NT2/D1 (cell line): ENCODE measurements around the gene TENM4.

Source experiments
- DNase-seq: peaks from one replicate; pipeline ENCODE4 v3.0.0-alpha.2; 2011; ENCODE audit warnings: low read depth, low spot score
- H3K27me3 ChIP-seq: 2 replicates; pipeline ENCODE4 v1.6.0; 2011; ENCODE audit warnings: mild to moderate bottlenecking; ENCODE audit not compliant: insufficient read length, insufficient read depth
- H3K36me3 ChIP-seq: 2 replicates; pipeline ENCODE4 v1.6.1; 2011; ENCODE audit warnings: mild to moderate bottlenecking, low read length, mixed read lengths; ENCODE audit not compliant: insufficient read depth, insufficient read length
- H3K4me1 ChIP-seq: 2 replicates; pipeline ENCODE4 v1.5.1; 2011; ENCODE audit not compliant: insufficient read depth, insufficient read length
- H3K4me3 ChIP-seq: 2 replicates; pipeline ENCODE4 v1.5.1; 2011; ENCODE audit warnings: low read depth; ENCODE audit not compliant: insufficient read length
- H3K9ac ChIP-seq: 2 replicates; pipeline ENCODE4 v1.6.0; 2011; ENCODE audit warnings: low read depth; ENCODE audit not compliant: insufficient read length
- H3K9me3 ChIP-seq: 2 replicates; pipeline ENCODE4 v1.5.1; 2011; ENCODE audit warnings: mild to moderate bottlenecking, low read length; ENCODE audit not compliant: insufficient read depth
- SUZ12 ChIP-seq: IDR thresholded peaks from 2 replicates; pipeline ENCODE4 v1.6.1; 2011; ENCODE audit not compliant: insufficient read length, insufficient read depth; ENCODE audit errors: extremely low read depth
- YY1 ChIP-seq: IDR thresholded peaks from 2 replicates; pipeline ENCODE4 v1.6.1; 2011; ENCODE audit not compliant: insufficient read length, insufficient read depth
- ZNF274 ChIP-seq: IDR thresholded peaks from 2 replicates; pipeline ENCODE4 v1.6.1; 2011; ENCODE audit warnings: mild to moderate bottlenecking, low read depth, low read length

TENM4 gene

GRCh38 chr11:78800756-78801155 is 640.1 kb downstream of the TENM4 start:
- no peak overlapping the region for H3K9ac ChIP-seq
- no peak overlapping the region for H3K4me3 ChIP-seq
- TF ChIP-seq SUZ12 (no peak), ZNF274 (no peak), YY1 (no peak)
- no peaks in the 10 kb centered on the region for H3K27me3 ChIP-seq
- no peaks in the 10 kb centered on the region for H3K9me3 ChIP-seq
- DNase-seq, result no peak
- no peaks in the 10 kb centered on the region for H3K36me3 ChIP-seq
- H3K4me1 ChIP-seq, result peaks cover 14% of the 10 kb centered on the region

DNA sequence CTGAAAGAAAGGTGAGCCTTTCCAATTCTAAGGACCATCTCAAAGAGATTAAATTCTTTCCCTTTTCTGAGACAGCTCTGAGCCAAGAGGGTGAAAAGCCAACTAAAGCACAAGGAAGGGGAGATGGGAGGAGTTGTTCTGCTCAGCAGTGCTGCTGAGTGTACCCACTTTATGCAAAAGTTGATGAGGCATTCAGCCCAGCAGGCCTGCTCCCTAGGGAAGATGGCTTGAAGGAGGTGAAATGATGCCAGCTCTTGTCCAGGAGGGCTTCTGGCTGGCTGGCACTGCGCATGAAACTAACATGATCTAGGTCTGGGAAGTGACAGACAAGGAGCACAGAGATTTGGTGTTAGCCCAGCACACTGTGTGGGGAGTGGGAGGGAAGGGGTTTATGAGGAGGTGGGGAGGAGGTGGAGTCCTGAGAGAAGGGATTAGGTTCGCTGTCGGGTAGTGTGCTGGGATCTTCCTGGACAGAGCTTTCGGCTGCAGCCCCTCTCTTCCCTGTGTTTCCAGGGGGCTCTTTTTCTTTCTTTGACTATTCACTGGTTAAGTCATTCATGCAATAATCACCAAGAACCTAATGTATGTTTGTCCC is 640.6 kb downstream of the TENM4 start:
- DNase-seq, result no peak
- Histone ChIP-seq H3K4me3 (no peak overlapping the region), H3K4me1 (peaks cover 14% of the 10 kb centered on the region), H3K9me3 (no peaks in the 10 kb centered on the region), H3K36me3 (no peaks in the 10 kb centered on the region), H3K9ac (no peak overlapping the region), H3K27me3 (no peaks in the 10 kb centered on the region)
- TF ChIP-seq YY1 (no peak), ZNF274 (no peak), SUZ12 (no peak)

DNA sequence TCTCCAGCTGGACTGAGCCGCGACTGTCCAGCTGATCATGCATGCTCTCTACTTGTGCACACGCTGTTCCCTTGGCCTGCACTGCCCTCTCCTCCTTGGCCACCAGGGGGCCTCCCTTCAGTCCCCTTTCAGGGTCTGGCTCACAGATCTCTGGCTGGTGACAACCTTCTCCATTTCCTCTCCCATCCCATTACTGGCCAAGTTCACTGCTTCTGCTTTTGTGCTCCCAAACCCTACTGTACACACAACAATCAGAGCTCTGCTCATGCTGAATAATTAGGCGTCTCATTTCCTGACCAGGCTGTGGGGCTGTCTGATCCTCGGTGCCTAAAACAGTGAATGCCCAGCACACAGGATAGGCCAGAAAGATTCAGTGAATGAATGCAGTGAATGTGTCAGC is 642.2 kb downstream of the TENM4 start:
- DNase-seq, result peak; percentile 54
- TF ChIP-seq ZNF274, result no peak
- TF ChIP-seq SUZ12, result no peak
- no peak for TF ChIP-seq YY1
- H3K27me3 ChIP-seq, result no peaks in the 10 kb centered on the region
- H3K9me3 ChIP-seq, result no peaks in the 10 kb centered on the region
- H3K36me3 ChIP-seq, result no peaks in the 10 kb centered on the region
- no peak overlapping the region for H3K4me3 ChIP-seq
- peaks cover 14% of the 10 kb centered on the region for H3K4me1 ChIP-seq
- no peak overlapping the region for H3K9ac ChIP-seq

DNA sequence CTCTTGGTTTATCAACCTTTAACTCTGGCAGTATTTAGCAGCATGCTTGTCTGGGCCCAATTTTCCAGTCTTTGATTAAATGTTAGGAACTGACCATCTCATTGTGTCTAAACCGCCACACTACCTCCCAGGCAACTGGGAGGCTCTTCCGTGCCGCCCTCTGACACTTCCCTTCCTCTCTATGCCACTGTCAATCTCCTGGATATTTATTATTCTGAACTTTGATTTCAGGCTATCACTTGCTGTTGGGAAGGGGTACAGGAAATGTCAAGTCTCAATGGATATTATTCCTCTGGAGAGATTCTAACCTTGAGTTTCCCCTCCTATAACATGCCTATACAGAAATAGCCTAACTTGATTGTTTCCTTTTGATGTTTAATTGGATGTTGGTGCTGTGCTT is 643.3 kb downstream of the TENM4 start:
- H3K27me3 ChIP-seq, result no peaks in the 10 kb centered on the region
- TF ChIP-seq YY1 (no peak), SUZ12 (no peak), ZNF274 (no peak)
- H3K4me3 ChIP-seq, result no peak overlapping the region
- no peak overlapping the region for H3K9ac ChIP-seq
- H3K36me3 ChIP-seq, result no peaks in the 10 kb centered on the region
- peaks cover 13% of the 10 kb centered on the region for H3K4me1 ChIP-seq
- DNase-seq, result no peak
- H3K9me3 ChIP-seq, result no peaks in the 10 kb centered on the region

DNA sequence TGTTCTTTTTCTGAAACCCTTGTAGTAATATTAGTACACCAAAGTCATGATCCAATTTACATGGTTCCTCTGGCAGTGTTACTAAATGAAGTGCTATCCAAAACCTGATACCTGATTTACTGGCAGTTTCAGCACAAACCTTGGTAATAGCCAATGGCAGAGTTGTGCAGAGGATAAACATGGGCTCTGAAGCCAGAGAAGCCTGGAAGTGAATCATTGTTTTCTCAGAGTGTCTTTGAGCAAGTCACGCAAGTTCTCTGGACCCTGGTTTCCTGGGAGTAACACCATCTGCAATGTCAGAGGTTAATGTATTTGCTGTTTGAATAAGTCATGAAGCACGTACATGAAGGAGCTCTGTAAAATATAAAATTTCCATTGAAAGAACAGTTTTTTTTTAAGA is 643.9 kb downstream of the TENM4 start:
- DNase-seq, result no peak
- no peaks in the 10 kb centered on the region for H3K27me3 ChIP-seq
- peaks cover 8% of the 10 kb centered on the region for H3K4me1 ChIP-seq
- TF ChIP-seq SUZ12, result no peak
- no peak for TF ChIP-seq YY1
- TF ChIP-seq ZNF274, result no peak
- H3K9ac ChIP-seq, result no peak overlapping the region
- H3K36me3 ChIP-seq, result no peaks in the 10 kb centered on the region
- H3K4me3 ChIP-seq, result no peak overlapping the region
- H3K9me3 ChIP-seq, result no peaks in the 10 kb centered on the region

DNA sequence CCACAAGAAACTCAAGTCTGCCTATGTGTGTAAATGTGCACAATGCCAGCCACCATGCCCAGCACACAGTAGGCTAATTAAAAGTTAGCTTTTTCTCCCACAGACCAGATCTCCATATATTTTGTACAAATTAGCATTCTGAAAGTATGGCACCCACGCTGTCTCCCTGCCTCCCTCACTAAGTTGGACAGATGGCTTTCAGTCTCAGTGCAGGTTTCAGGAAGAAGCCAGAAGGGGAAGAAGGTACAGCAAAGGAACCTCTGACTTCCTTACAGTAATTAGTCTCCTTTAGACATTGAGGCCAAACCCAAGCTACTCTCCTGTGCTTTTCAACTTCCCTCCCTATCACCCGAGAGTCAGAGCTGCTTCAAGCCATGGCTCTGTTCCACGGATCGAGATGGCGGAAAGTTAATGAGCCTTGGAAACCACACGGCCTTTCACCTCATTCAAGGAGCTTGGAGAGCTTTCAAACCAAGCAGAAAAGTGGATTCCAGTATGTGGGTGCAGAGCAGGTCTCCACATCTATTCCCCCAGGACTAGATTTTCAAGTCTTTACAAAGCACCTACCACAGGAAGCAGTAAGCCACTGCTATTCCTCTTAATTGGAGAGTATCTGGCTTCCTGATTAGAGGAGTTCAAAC is 645.1 kb downstream of the TENM4 start:
- no peak overlapping the region for H3K4me3 ChIP-seq
- H3K36me3 ChIP-seq, result no peaks in the 10 kb centered on the region
- TF ChIP-seq YY1 (no peak), ZNF274 (no peak), SUZ12 (no peak)
- H3K27me3 ChIP-seq, result no peaks in the 10 kb centered on the region
- H3K9ac ChIP-seq, result no peak overlapping the region
- no peaks in the 10 kb centered on the region; the same call in 1 of the 2 replicates for H3K9me3 ChIP-seq
- DNase-seq, result no peak
- H3K4me1 ChIP-seq, result peaks cover 4% of the 10 kb centered on the region

- Histone ChIP-seq H3K4me1 (no peaks in the 10 kb centered on the region), H3K36me3 (no peaks in the 10 kb centered on the region), H3K9me3 (no peaks in the 10 kb centered on the region; the same call in 1 of the 2 replicates), H3K4me3 (no peak overlapping the region), H3K27me3 (no peaks in the 10 kb centered on the region), H3K9ac (no peak overlapping the region)
- DNase-seq, result no peak
- TF ChIP-seq SUZ12, result no peak
- TF ChIP-seq YY1, result no peak
- TF ChIP-seq ZNF274, result no peak
Observed at GRCh38 chr11:78791964-78792363, 648.9 kb downstream of the TENM4 start.
